Measurements from ENCODE around the gene SRP14.
A peak's percentile ranks its signal among the peaks of the same experiment; 100 is the strongest.
"Not testable (repeated sequence)": the region's sequence is repeated elsewhere in the genome, so short reads cannot be mapped to it uniquely, and the experiment has no call there.

SRP14 gene

GRCh38 chr15:40081691-40082194 is 42.8 kb upstream of the SRP14 start:
- DNase-seq (ENCODE audit: low read depth) = peak; percentile 99
- peak; percentile 22 for TF ChIP-seq CTCF (conservative IDR thresholded peaks at IDR 0.05; ENCODE audit: low read depth, low read length)
- peak overlapping the region; percentile 34 for H3K4me3 ChIP-seq (ENCODE audit: low read length)

GRCh38 chr15:40080847-40081246 is 41.9 kb upstream of the SRP14 start:
- no peak for DNase-seq (ENCODE audit: low read depth)
- H3K4me3 ChIP-seq (ENCODE audit: low read length) = peak overlapping the region; percentile 34
- TF ChIP-seq CTCF (conservative IDR thresholded peaks at IDR 0.05; ENCODE audit: low read depth, low read length) = no peak

GRCh38 chr15:40080104-40080503 is 41.1 kb upstream of the SRP14 start:
- DNase-seq (ENCODE audit: low read depth) = no peak
- no peak for TF ChIP-seq CTCF (conservative IDR thresholded peaks at IDR 0.05; ENCODE audit: low read depth, low read length)
- no peak overlapping the region for H3K4me3 ChIP-seq (ENCODE audit: low read length)

GRCh38 chr15:40079456-40079855 is 40.5 kb upstream of the SRP14 start:
- TF ChIP-seq CTCF (conservative IDR thresholded peaks at IDR 0.05; ENCODE audit: low read depth, low read length) = no peak

GRCh38 chr15:40075298-40076044 is 36.5 kb upstream of the SRP14 start:
- TF ChIP-seq CTCF (conservative IDR thresholded peaks at IDR 0.05; ENCODE audit: low read depth, low read length) = no peak
- H3K4me3 ChIP-seq (ENCODE audit: low read length) = no peak overlapping the region
- no peak for DNase-seq (ENCODE audit: low read depth)

More at GRCh38 chr15:40079456-40079855, 40.5 kb upstream of the SRP14 start:
- DNase-seq (ENCODE audit: low read depth) = no peak
- H3K4me3 ChIP-seq (ENCODE audit: low read length) = no peak overlapping the region

GRCh38 chr15:40074656-40075055 is 35.7 kb upstream of the SRP14 start:
- not testable (repeated sequence) for DNase-seq (ENCODE audit: low read depth); H3K4me3 ChIP-seq (ENCODE audit: low read length)

GRCh38 chr15:40073716-40074490 is 34.9 kb upstream of the SRP14 start:
- H3K4me3 ChIP-seq (ENCODE audit: low read length); DNase-seq (ENCODE audit: low read depth): not testable (repeated sequence)
